Endodermal cell (in vitro differentiated cells): ENCODE data around the gene FABP1. TPM values are rescaled to one million over a fixed set of nuclear protein-coding genes. Genes with fewer than 3 reads are reported as not detected.

Experiments
- DNase-seq: peaks from one replicate; pipeline ENCODE4 v3.0.0-alpha.2; 2017
- H3K27ac ChIP-seq: 2 replicates; pipeline ENCODE4 v1.5.1; 2013; ENCODE audit warnings: mild to moderate bottlenecking, low read depth, low read length, moderate library complexity
- H3K27me3 ChIP-seq: 2 replicates; pipeline ENCODE4 v1.6.1; 2013; ENCODE audit warnings: mild to moderate bottlenecking, low read length, moderate library complexity; ENCODE audit not compliant: insufficient read depth, control insufficient read depth, poor library complexity, severe bottlenecking
- H3K36me3 ChIP-seq: 2 replicates; pipeline ENCODE4 v1.7.0; 2013; ENCODE audit warnings: mild to moderate bottlenecking, low read length, moderate library complexity; ENCODE audit not compliant: control insufficient read depth, insufficient read depth
- H3K4me1 ChIP-seq: one replicate; pipeline ENCODE4 v1.7.0; 2013; ENCODE audit warnings: low read length; ENCODE audit not compliant: control insufficient read depth, insufficient read depth
- H3K4me3 ChIP-seq: 2 replicates; pipeline ENCODE4 v1.5.1; 2013; ENCODE audit warnings: mild to moderate bottlenecking, low read length, moderate library complexity
- H3K9ac ChIP-seq: 2 replicates; pipeline ENCODE4 v1.6.1; 2013; ENCODE audit warnings: mild to moderate bottlenecking, low read length, moderate library complexity; ENCODE audit not compliant: poor library complexity, severe bottlenecking; ENCODE audit errors: extremely low read depth
- H3K9me3 ChIP-seq: 2 replicates; pipeline ENCODE4 v1.6.1; 2013; ENCODE audit warnings: mild to moderate bottlenecking, low read length, moderate library complexity; ENCODE audit not compliant: control insufficient read depth
- H3K27ac Mint-ChIP-seq: 2 replicates; pipeline ENCODE4 v1.8.0; 2020; ENCODE audit warnings: mixed read lengths
- H3K27me3 Mint-ChIP-seq: 2 replicates; pipeline ENCODE4 v1.8.0; 2021; ENCODE audit warnings: mild to moderate bottlenecking, mixed read lengths; ENCODE audit not compliant: insufficient read depth
- H3K36me3 Mint-ChIP-seq: 2 replicates; pipeline ENCODE4 v1.8.0; 2020; ENCODE audit warnings: low read depth, mixed read lengths
- H3K4me1 Mint-ChIP-seq: 2 replicates; pipeline ENCODE4 v1.8.0; 2020; ENCODE audit warnings: mixed read lengths
- H3K4me3 Mint-ChIP-seq: 2 replicates; pipeline ENCODE4 v1.8.0; 2020; ENCODE audit warnings: mild to moderate bottlenecking, moderate library complexity, mixed read lengths
- H3K9me3 Mint-ChIP-seq: 2 replicates; pipeline ENCODE4 v1.8.0; 2020; ENCODE audit warnings: mild to moderate bottlenecking, mixed read lengths
- CTCF ChIP-seq: fragments of 200-600 bp; sonication (generic); conservative IDR thresholded peaks from 2 replicates; pipeline ENCODE4 v1.5.0; 2021; ENCODE audit warnings: antibody characterized with exemption, mild to moderate bottlenecking
- WGBS, 2 experiments: methylation state at CpG; one replicate each; pipeline versions ENCODE4 v1.1.5 to v1.1.7; 2013; ENCODE audit warnings: missing lambda C conversion rate in 2 of 2, mixed read lengths in 1 of 2; ENCODE audit not compliant: insufficient coverage in 1 of 2, insufficient read length in 1 of 2; 5-methylcytosine and 5-hydroxymethylcytosine counted together
- total RNA-seq, 2 donors: library from RNA; stranded (reverse); fragmentation: NEBNext Ultra II Directional in 1 of 2; extraction: Animal tissue kit (Norgen Biotek cat#: 25700) in 1 of 2; gene quantifications; 2 replicates in 1 of 2; 3 replicates in 1 of 2; pipeline ENCODE4 v1.2.1, GENCODE V29; 2021

Gene FABP1
- total RNA-seq, 2 donors from 2014 or later: not detected

- no peak for DNase-seq
- H3K27ac ChIP-seq: no peak overlapping the region
- H3K9me3 Mint-ChIP-seq: no peaks in the 10 kb centered on the region
- no peaks in the 10 kb centered on the region for H3K9me3 ChIP-seq
- H3K4me1 Mint-ChIP-seq: peaks cover 4% of the 10 kb centered on the region
- H3K4me3 Mint-ChIP-seq: no peak overlapping the region
- no peak overlapping the region for H3K27ac Mint-ChIP-seq
- peaks cover 3% of the 10 kb centered on the region for H3K27me3 Mint-ChIP-seq
- no peaks in the 10 kb centered on the region for H3K36me3 Mint-ChIP-seq
- H3K36me3 ChIP-seq: no peaks in the 10 kb centered on the region
- H3K4me3 ChIP-seq: no peak overlapping the region
- no peaks in the 10 kb centered on the region for H3K4me1 ChIP-seq
- H3K27me3 ChIP-seq: no peaks in the 10 kb centered on the region
- WGBS, 2 experiments: 86 to 89% methylated on average over 4 of the region's 4 CpGs
- no peak overlapping the region for H3K9ac ChIP-seq
- peak; percentile 21 for TF ChIP-seq CTCF
These were observed 45.8 kb downstream of the FABP1 start for GRCh38 chr2:88081924-88082608.

GRCh38 chr2:88080545-88080944, 47.3 kb downstream of the FABP1 start:
- no peak overlapping the region for H3K27ac ChIP-seq
- no peak overlapping the region for H3K4me3 Mint-ChIP-seq
- no peaks in the 10 kb centered on the region for H3K36me3 Mint-ChIP-seq
- no peak overlapping the region for H3K9ac ChIP-seq
- H3K9me3 ChIP-seq: no peaks in the 10 kb centered on the region
- H3K27me3 ChIP-seq: no peaks in the 10 kb centered on the region
- no peak overlapping the region for H3K27ac Mint-ChIP-seq
- no peak overlapping the region for H3K4me3 ChIP-seq
- H3K36me3 ChIP-seq: no peaks in the 10 kb centered on the region
- DNase-seq: no peak
- WGBS, 2 experiments: 84 to 100% methylated on average over 1 to 2 of the region's 2 CpGs
- H3K4me1 ChIP-seq: no peaks in the 10 kb centered on the region
- H3K4me1 Mint-ChIP-seq: peaks cover 4% of the 10 kb centered on the region
- no peak for TF ChIP-seq CTCF
- H3K9me3 Mint-ChIP-seq: no peaks in the 10 kb centered on the region
- peaks cover 3% of the 10 kb centered on the region for H3K27me3 Mint-ChIP-seq

- peaks cover 4% of the 10 kb centered on the region for H3K4me1 Mint-ChIP-seq
- no peaks in the 10 kb centered on the region for H3K36me3 Mint-ChIP-seq
- no peak for TF ChIP-seq CTCF
These were observed 49.2 kb downstream of the FABP1 start for GRCh38 chr2:88078643-88079172.

More at GRCh38 chr2:88078643-88079172, 49.2 kb downstream of the FABP1 start:
- no peaks in the 10 kb centered on the region for H3K9me3 Mint-ChIP-seq
- 77% methylated on average over 3 of the region's 3 CpGs; no CpG with 5 or more reads in 1 of the 2 experiments for WGBS, 2 experiments
- no peak for DNase-seq
- H3K4me3 Mint-ChIP-seq: no peak overlapping the region
- Histone ChIP-seq H3K4me1 (no peaks in the 10 kb centered on the region), H3K9me3 (no peaks in the 10 kb centered on the region), H3K27ac (no peak overlapping the region), H3K27me3 (no peaks in the 10 kb centered on the region), H3K36me3 (no peaks in the 10 kb centered on the region), H3K9ac (no peak overlapping the region), H3K4me3 (no peak overlapping the region)
- H3K27ac Mint-ChIP-seq: no peak overlapping the region
- peaks cover 3% of the 10 kb centered on the region for H3K27me3 Mint-ChIP-seq
